HG03442 (cell line): ENCODE measurements around the gene PCDHB1.
A peak's percentile ranks its signal among the peaks of the same experiment; 100 is the strongest.
"Not testable (repeated sequence)": the region's sequence is repeated elsewhere in the genome, so short reads cannot be mapped to it uniquely, and the experiment has no call there.

Experiments
- ATAC-seq: cut with Tn5 transposase; IDR thresholded peaks from one replicate; pipeline ENCODE4 v1.9.1; 2021; ENCODE audit warnings: mild to moderate bottlenecking, moderate library complexity; ENCODE audit not compliant: unreplicated experiment

PCDHB1 gene

GRCh38 chr5:141082228-141082627 lies 31.1 kb downstream of the PCDHB1 start:
- no peak for ATAC-seq

GRCh38 chr5:141084487-141084989 lies 33.4 kb downstream of the PCDHB1 start:
- peak; percentile 71 for ATAC-seq

GRCh38 chr5:141094481-141095262 lies 43.5 kb downstream of the PCDHB1 start, which contains the start of gene PCDHB2:
Gene PCDHB2 (plus strand): TSS chr5:141094615. CDS start chr5:141094791, 176 bp downstream.
- ATAC-seq, result no peak

GRCh38 chr5:141095263-141095641 lies 44.1 kb downstream of the PCDHB1 start:
- ATAC-seq, result no peak

GRCh38 chr5:141096181-141096580 lies 45.0 kb downstream of the PCDHB1 start:
- not testable (repeated sequence) for ATAC-seq

- not testable (repeated sequence) for ATAC-seq
Measured at GRCh38 chr5:141096586-141096985, 45.4 kb downstream of the PCDHB1 start.

- no peak for ATAC-seq
Measured at GRCh38 chr5:141100243-141100805, 49.1 kb downstream of the PCDHB1 start, which contains the start of gene PCDHB3. Gene PCDHB3 (plus strand): TSS chr5:141100473. CDS start chr5:141100650, 177 bp downstream.

GRCh38 chr5:141101059-141101458 lies 49.9 kb downstream of the PCDHB1 start:
- no peak for ATAC-seq

GRCh38 chr5:141102070-141102469 lies 50.9 kb downstream of the PCDHB1 start:
- ATAC-seq, result not testable (repeated sequence)

- ATAC-seq, result not testable (repeated sequence)
Measured at GRCh38 chr5:141102471-141102870, 51.3 kb downstream of the PCDHB1 start.

- ATAC-seq, result no peak
Measured at GRCh38 chr5:141105350-141105749, 54.2 kb downstream of the PCDHB1 start.
